NT2/D1 (cell line): ENCODE measurements around the gene C3orf22.

Source experiments
- DNase-seq: peaks from one replicate; pipeline ENCODE4 v3.0.0-alpha.2; 2011; ENCODE audit warnings: low read depth, low spot score
- H3K27me3 ChIP-seq: 2 replicates; pipeline ENCODE4 v1.6.0; 2011; ENCODE audit warnings: mild to moderate bottlenecking; ENCODE audit not compliant: insufficient read length, insufficient read depth
- H3K36me3 ChIP-seq: 2 replicates; pipeline ENCODE4 v1.6.1; 2011; ENCODE audit warnings: mild to moderate bottlenecking, low read length, mixed read lengths; ENCODE audit not compliant: insufficient read depth, insufficient read length
- H3K4me1 ChIP-seq: 2 replicates; pipeline ENCODE4 v1.5.1; 2011; ENCODE audit not compliant: insufficient read depth, insufficient read length
- H3K4me3 ChIP-seq: 2 replicates; pipeline ENCODE4 v1.5.1; 2011; ENCODE audit warnings: low read depth; ENCODE audit not compliant: insufficient read length
- H3K9ac ChIP-seq: 2 replicates; pipeline ENCODE4 v1.6.0; 2011; ENCODE audit warnings: low read depth; ENCODE audit not compliant: insufficient read length
- H3K9me3 ChIP-seq: 2 replicates; pipeline ENCODE4 v1.5.1; 2011; ENCODE audit warnings: mild to moderate bottlenecking, low read length; ENCODE audit not compliant: insufficient read depth
- SUZ12 ChIP-seq: IDR thresholded peaks from 2 replicates; pipeline ENCODE4 v1.6.1; 2011; ENCODE audit not compliant: insufficient read length, insufficient read depth; ENCODE audit errors: extremely low read depth
- YY1 ChIP-seq: IDR thresholded peaks from 2 replicates; pipeline ENCODE4 v1.6.1; 2011; ENCODE audit not compliant: insufficient read length, insufficient read depth
- ZNF274 ChIP-seq: IDR thresholded peaks from 2 replicates; pipeline ENCODE4 v1.6.1; 2011; ENCODE audit warnings: mild to moderate bottlenecking, low read depth, low read length

C3orf22 gene

DNA sequence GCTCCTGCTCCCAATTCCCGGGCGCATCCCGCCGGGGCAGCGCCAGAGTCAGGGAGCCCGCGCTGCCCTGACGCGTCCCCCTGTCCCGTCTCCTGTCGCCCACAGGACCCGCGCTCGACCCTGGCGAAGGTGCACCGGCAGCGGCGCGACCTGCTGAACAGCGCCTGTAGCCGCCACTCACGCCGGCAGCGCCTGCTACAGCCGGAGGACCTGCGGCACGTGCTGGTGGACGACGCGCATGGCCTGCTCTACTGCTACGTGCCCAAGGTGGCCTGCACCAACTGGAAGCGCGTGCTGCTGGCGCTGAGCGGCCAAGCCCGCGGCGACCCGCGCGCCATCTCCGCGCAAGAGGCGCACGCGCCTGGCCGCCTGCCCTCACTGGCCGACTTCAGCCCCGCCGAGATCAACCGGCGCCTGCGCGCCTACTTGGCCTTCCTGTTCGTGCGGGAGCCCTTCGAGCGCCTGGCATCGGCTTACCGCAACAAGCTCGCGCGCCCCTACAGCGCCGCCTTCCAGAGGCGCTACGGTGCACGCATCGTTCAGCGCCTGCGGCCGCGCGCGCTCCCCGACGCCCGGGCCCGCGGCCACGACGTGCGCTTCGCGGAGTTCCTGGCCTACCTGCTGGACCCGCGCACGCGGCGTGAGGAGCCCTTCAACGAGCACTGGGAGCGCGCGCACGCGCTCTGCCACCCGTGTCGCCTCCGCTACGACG is 16.9 kb downstream of the C3orf22 start:
- Histone ChIP-seq H3K4me3 (no peak overlapping the region), H3K36me3 (no peaks in the 10 kb centered on the region), H3K9me3 (no peaks in the 10 kb centered on the region), H3K27me3 (peaks cover 7% of the 10 kb centered on the region), H3K4me1 (peaks cover 9% of the 10 kb centered on the region), H3K9ac (no peak overlapping the region)
- no peak for TF ChIP-seq ZNF274
- no peak for TF ChIP-seq SUZ12
- no peak for TF ChIP-seq YY1
- no peak for DNase-seq

DNA sequence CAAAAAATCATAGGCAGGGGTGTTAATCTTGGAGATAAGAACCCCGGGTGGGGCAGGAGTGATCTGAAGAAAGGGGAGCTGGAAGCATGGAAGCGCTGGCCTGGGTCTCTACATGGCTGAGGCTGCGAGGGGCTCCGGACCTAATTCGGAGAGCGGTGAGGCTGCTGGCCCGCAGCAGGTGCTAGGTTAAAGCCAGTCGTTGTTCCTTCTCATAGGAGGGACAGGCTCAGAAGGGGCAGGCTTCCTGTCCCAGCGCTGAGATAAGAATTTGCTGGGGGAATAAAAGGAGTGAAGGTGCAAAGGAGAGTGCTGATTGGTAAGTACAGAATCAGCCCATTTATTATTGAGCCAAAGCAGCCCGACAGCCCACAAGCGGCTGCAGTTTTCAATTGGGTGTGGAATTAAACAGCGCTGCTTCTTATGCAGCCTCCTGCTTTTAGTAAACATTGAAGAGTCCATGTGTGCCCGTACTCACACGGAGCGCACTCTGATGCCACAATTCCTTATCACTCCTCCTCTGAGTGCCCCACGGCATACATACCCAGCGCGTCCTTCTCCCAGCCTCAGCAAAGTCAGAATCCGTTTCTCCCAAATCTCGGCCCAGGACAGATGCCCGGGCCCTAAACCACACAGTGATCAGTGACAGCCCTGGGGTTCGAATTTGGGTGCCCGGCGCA is 17.6 kb downstream of the C3orf22 start:
- Histone ChIP-seq H3K36me3 (no peaks in the 10 kb centered on the region), H3K4me1 (peaks cover 9% of the 10 kb centered on the region), H3K9ac (no peak overlapping the region), H3K9me3 (no peaks in the 10 kb centered on the region), H3K27me3 (peaks cover under 1% of the 10 kb centered on the region), H3K4me3 (no peak overlapping the region)
- DNase-seq = no peak
- TF ChIP-seq YY1 (no peak), ZNF274 (no peak), SUZ12 (no peak)

DNA sequence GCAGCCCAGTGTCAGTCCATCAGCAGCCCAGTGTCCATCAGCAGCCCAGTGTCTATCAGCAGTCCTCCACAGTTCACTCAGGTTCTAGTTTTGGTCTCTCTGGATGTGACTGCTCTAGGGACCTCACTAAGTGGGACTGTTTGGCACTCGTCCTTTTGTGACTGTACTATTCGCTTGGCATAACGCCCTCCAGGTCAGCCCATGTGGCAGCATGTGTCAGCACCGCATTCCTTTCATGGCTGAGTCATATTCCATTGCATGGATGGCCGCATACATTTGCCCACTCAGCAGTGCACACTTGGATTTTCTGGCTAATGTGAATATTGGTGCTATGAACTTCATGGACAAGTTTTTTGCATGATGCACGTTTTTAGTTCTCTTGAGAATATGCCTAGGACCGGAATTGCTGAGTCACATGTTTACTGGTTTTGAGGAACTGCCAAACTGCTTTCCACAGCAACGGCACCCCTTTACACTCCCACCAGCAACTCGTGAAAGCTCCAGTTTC is 18.3 kb downstream of the C3orf22 start:
- H3K4me1 ChIP-seq = peaks cover 9% of the 10 kb centered on the region
- TF ChIP-seq ZNF274 (no peak), YY1 (no peak), SUZ12 (no peak)
- no peak for DNase-seq
- no peaks in the 10 kb centered on the region for H3K36me3 ChIP-seq
- peaks cover 4% of the 10 kb centered on the region for H3K27me3 ChIP-seq
- no peaks in the 10 kb centered on the region for H3K9me3 ChIP-seq
- H3K9ac ChIP-seq = no peak overlapping the region
- no peak overlapping the region for H3K4me3 ChIP-seq

DNA sequence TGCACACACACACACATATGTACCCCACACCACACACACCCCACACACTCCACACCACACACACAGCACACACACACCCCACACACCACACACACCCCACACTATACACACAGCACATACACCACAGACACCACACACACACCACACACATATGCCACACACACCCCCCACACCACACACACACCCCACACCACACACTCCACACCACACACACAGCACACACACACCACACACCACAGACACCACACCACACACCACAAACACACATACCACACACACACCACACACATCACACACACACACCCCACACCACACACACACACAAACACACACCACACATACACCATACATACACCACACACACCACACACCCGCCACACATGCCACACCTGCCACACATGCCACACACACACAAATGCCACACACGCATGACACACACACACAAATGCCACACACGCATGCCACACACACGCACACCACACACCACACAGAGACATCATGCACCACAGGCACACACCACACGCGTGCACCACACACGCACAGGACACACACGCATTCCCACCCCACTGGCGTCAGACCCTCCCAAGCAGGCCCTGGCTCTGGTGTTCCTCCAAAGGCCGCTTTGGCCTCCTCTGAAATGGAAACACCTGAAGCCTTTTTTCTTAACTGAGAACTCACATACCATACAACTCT is 19.0 kb downstream of the C3orf22 start:
- Histone ChIP-seq H3K9ac (no peak overlapping the region), H3K4me3 (no peak overlapping the region), H3K36me3 (no peaks in the 10 kb centered on the region), H3K27me3 (peaks cover 9% of the 10 kb centered on the region), H3K9me3 (no peaks in the 10 kb centered on the region), H3K4me1 (peaks cover 7% of the 10 kb centered on the region)
- no peak for TF ChIP-seq YY1
- no peak for TF ChIP-seq ZNF274
- TF ChIP-seq SUZ12 = no peak
- DNase-seq = no peak

DNA sequence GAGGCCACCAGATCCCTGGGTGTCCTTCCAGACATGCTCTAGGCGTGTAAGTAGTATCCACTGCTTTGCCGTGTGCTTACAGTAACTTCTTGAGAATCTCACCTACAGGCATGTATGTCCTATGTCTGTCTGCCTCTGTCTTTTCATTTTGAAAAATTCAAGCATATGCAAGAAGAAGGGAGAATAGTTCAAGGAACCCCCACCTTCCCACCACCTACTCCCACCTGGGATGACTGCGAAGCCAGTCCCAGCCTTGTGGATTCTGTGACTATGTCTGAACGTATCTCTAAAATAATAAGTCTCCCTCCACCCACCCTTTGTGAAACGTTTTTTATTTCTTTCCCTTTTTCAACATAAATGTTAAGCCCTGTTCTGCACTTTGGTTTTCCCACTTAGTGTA is 19.8 kb downstream of the C3orf22 start:
- H3K36me3 ChIP-seq = no peaks in the 10 kb centered on the region
- peaks cover 6% of the 10 kb centered on the region for H3K4me1 ChIP-seq
- no peak overlapping the region for H3K4me3 ChIP-seq
- no peak for DNase-seq
- no peak overlapping the region for H3K9ac ChIP-seq
- no peaks in the 10 kb centered on the region for H3K9me3 ChIP-seq
- TF ChIP-seq YY1 = no peak
- no peak for TF ChIP-seq ZNF274
- no peak for TF ChIP-seq SUZ12
- H3K27me3 ChIP-seq = peaks cover 16% of the 10 kb centered on the region

DNA sequence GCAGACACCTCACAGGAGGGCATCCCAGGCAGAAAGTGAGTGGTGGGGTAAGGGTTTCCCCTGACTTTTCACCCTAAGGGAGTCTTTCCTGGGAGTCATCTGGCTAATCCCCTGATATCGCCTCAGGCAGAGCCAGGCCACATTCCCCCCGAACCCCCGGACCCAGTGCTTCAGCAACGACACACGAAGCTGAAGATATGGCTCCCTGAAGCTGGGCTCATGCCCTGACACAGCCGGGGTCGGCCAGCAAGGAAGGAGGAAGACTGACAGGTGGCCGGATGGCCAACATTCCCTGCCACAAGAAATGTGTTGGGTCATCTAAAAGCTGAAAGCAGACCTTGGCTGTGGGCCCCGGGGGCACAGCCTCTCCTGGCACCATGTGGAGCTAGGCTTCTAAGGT is 20.4 kb downstream of the C3orf22 start:
- Histone ChIP-seq H3K27me3 (peaks cover 16% of the 10 kb centered on the region), H3K36me3 (no peaks in the 10 kb centered on the region), H3K9me3 (no peaks in the 10 kb centered on the region), H3K9ac (no peak overlapping the region), H3K4me1 (peaks cover 6% of the 10 kb centered on the region), H3K4me3 (no peak overlapping the region)
- no peak for TF ChIP-seq SUZ12
- TF ChIP-seq YY1 = no peak
- no peak for TF ChIP-seq ZNF274
- no peak for DNase-seq

DNA sequence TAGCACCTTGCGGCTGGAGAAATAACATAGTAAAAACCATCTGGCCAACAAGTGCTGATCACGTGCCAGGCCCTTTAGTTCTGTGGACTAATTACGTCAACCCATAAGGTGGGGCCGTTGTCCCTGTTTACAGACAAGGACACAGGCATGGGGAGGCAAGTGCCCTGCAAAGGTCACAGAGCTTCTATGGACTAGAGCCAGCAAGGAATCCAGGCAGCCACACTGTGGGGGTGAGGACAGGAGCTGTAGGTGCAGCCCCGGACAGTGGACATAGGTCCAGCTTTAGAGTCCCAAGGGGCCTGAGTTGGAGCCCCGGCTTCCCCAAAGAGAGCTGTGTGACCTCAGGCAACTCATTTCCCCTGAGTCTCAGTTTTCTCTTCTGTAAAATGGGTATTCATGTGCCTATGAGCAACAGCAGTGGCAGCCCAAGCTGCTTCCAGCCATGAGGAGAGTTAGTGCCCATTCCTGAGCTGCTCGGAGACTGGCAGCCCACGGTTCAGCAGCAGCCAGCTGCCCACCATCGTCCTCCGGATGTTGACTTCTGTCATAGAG is 20.9 kb downstream of the C3orf22 start:
- TF ChIP-seq YY1 (no peak), SUZ12 (no peak), ZNF274 (no peak)
- no peak for DNase-seq

More for the DNA sequence above, 20.9 kb downstream of the C3orf22 start:
- Histone ChIP-seq H3K9ac (no peak overlapping the region), H3K36me3 (no peaks in the 10 kb centered on the region), H3K27me3 (peaks cover 16% of the 10 kb centered on the region), H3K9me3 (no peaks in the 10 kb centered on the region), H3K4me3 (no peak overlapping the region), H3K4me1 (peaks cover 6% of the 10 kb centered on the region)
